Progenitor cell of endocrine pancreas (in vitro differentiated cells): ENCODE measurements around the gene TRMT13. TPM values are rescaled to one million over a fixed set of nuclear protein-coding genes. Genes with fewer than 3 reads are reported as not detected.

ENCODE experiments used
- DNase-seq: peaks from one replicate; pipeline ENCODE4 v3.0.0; 2021; ENCODE audit warnings: low spot score; ENCODE audit not compliant: unreplicated experiment
- H3K27ac Mint-ChIP-seq: 2 replicates; pipeline ENCODE4 v1.8.0; 2021; ENCODE audit warnings: mild to moderate bottlenecking, moderate library complexity, mixed read lengths
- H3K27me3 Mint-ChIP-seq: 2 replicates; pipeline ENCODE4 v1.8.0; 2021; ENCODE audit warnings: mixed read lengths
- H3K36me3 Mint-ChIP-seq: 2 replicates; pipeline ENCODE4 v1.8.0; 2022; ENCODE audit warnings: mixed read lengths; ENCODE audit not compliant: insufficient read depth
- H3K4me1 Mint-ChIP-seq: 2 replicates; pipeline ENCODE4 v1.8.0; 2021; ENCODE audit warnings: low read depth, mixed read lengths
- H3K4me3 Mint-ChIP-seq: 2 replicates; pipeline ENCODE4 v1.8.0; 2021; ENCODE audit warnings: low read depth, mild to moderate bottlenecking, moderate library complexity, mixed read lengths
- H3K9me3 Mint-ChIP-seq: 2 replicates; pipeline ENCODE4 v1.8.0; 2021; ENCODE audit warnings: low read depth, mixed read lengths
- total RNA-seq: library from RNA; stranded (reverse); gene quantifications from 2 replicates; pipeline ENCODE4 v1.2.1, GENCODE V29; 2021
- TF ChIP-seq, protein P1 (sequence below): fragments of 200-600 bp; sonication (generic); IDR thresholded peaks from one replicate; pipeline ENCODE4 v1.5.0; 2021; ENCODE audit warnings: antibody characterized with exemption, mild to moderate bottlenecking; ENCODE audit not compliant: unreplicated experiment

TRMT13 gene
- total RNA-seq, 1 donor from 2014 or later: 26.2 TPM

DNA sequence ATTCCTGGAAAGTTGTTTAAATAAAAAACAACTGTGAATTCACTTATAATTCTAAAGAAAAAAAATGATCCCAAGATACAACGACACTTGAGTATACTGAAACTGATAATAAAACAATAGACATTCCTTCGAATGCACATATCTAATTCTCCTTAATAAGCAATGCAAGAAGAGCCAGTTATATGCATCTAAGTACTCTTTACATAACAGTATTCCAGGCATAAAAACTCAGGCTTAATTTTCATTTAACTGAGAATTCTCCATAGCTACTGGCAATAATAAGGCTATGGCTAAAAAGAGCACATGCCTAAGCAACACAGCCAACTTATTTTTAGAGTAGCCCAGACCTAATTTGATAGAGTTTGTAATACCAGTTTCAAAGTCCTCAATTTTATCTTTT lies 31.4 kb upstream of the TRMT13 start:
- Mint-ChIP-seq H3K4me3 (no peak overlapping the region), H3K4me1 (no peaks in the 10 kb centered on the region), H3K9me3 (no peaks in the 10 kb centered on the region), H3K27me3 (no peaks in the 10 kb centered on the region), H3K36me3 (peaks cover 20% of the 10 kb centered on the region), H3K27ac (no peak overlapping the region)
- DNase-seq: no peak
- TF ChIP-seq, protein P1, sequence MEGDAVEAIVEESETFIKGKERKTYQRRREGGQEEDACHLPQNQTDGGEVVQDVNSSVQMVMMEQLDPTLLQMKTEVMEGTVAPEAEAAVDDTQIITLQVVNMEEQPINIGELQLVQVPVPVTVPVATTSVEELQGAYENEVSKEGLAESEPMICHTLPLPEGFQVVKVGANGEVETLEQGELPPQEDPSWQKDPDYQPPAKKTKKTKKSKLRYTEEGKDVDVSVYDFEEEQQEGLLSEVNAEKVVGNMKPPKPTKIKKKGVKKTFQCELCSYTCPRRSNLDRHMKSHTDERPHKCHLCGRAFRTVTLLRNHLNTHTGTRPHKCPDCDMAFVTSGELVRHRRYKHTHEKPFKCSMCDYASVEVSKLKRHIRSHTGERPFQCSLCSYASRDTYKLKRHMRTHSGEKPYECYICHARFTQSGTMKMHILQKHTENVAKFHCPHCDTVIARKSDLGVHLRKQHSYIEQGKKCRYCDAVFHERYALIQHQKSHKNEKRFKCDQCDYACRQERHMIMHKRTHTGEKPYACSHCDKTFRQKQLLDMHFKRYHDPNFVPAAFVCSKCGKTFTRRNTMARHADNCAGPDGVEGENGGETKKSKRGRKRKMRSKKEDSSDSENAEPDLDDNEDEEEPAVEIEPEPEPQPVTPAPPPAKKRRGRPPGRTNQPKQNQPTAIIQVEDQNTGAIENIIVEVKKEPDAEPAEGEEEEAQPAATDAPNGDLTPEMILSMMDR: no peak

DNA sequence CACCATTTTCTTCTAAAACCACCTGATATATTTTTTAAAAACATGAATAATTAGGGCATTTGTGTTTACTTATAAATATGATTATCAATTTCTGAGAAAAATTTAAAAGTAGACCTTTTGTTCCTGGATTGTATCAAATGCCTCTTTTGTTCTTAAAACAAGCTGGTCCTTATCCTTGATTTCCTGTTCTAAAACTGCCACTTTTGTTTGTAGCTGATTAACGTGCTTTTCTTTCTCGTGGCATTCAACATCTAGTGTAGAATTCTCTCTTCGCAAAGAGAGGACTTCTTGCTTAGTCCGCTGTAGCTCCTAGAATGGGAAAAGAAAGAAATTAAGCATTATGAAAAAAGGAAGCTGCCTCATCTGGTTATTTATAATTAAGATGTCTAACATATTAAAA lies 25.3 kb upstream of the TRMT13 start:
- no peak overlapping the region for H3K27ac Mint-ChIP-seq
- DNase-seq: no peak
- H3K36me3 Mint-ChIP-seq: peaks cover 7% of the 10 kb centered on the region
- peaks cover 2% of the 10 kb centered on the region for H3K9me3 Mint-ChIP-seq
- H3K4me1 Mint-ChIP-seq: peaks cover 2% of the 10 kb centered on the region
- H3K27me3 Mint-ChIP-seq: no peaks in the 10 kb centered on the region
- TF ChIP-seq, protein P1: no peak
- no peak overlapping the region for H3K4me3 Mint-ChIP-seq

GRCh38 chr1:100109554-100110066 lies 23.4 kb upstream of the TRMT13 start:
- peaks cover 16% of the 10 kb centered on the region for H3K36me3 Mint-ChIP-seq
- no peak for DNase-seq
- no peak overlapping the region for H3K27ac Mint-ChIP-seq
- H3K9me3 Mint-ChIP-seq: peaks cover 6% of the 10 kb centered on the region
- TF ChIP-seq, protein P1: no peak
- peaks cover 2% of the 10 kb centered on the region for H3K4me1 Mint-ChIP-seq
- H3K4me3 Mint-ChIP-seq: no peak overlapping the region
- no peaks in the 10 kb centered on the region for H3K27me3 Mint-ChIP-seq

- TF ChIP-seq, protein P1: no peak
- Mint-ChIP-seq H3K4me3 (no peak overlapping the region), H3K9me3 (peaks cover 6% of the 10 kb centered on the region), H3K27ac (no peak overlapping the region), H3K27me3 (no peaks in the 10 kb centered on the region), H3K4me1 (no peaks in the 10 kb centered on the region), H3K36me3 (peaks cover 15% of the 10 kb centered on the region)
- DNase-seq: no peak
These were observed 17.4 kb upstream of the TRMT13 start for GRCh38 chr1:100115524-100115923.

DNA sequence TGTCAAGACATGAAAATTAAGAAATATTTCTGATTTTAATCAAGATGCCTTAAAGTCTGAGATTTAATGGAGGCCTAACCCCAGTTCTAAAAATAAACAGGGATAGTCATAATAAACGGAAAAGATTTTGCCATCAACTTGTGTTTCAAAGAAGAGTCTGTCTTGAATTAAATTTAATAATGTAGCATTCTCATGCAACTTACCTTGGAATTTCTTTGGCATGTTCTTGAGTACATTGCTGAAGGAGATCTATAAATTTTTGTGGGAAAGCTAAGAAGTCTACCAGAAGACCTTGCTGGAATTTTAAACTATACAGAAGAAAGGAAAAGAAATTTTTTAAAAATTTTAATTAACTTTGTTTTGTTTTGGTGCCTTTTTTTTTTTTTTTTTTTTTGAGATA lies 10.8 kb upstream of the TRMT13 start:
- Mint-ChIP-seq H3K9me3 (no peaks in the 10 kb centered on the region), H3K27ac (no peak overlapping the region), H3K4me3 (no peak overlapping the region), H3K36me3 (no peaks in the 10 kb centered on the region), H3K27me3 (no peaks in the 10 kb centered on the region), H3K4me1 (no peaks in the 10 kb centered on the region)
- TF ChIP-seq, protein P1: no peak
- DNase-seq: no peak
